M059J (cell line): ENCODE results near the gene SYNJ2. TPM values are rescaled to one million over a fixed set of nuclear protein-coding genes. Genes with fewer than 3 reads are reported as not detected.
A peak's percentile ranks its signal among the peaks of the same experiment; 100 is the strongest.

Experiments used
- DNase-seq: peaks from one replicate; pipeline ENCODE4 v3.0.0-alpha.2; 2012; ENCODE audit warnings: low read depth
- total RNA-seq: library from RNA; depleted of rRNA; stranded (reverse); fragments of >200 nt; shearing (Covaris generic); gene quantifications from 2 replicates; pipeline ENCODE4 v1.2.3, GENCODE V29; 2014

The SYNJ2 gene
- total RNA-seq, 1 experiment from 2014 or later, result 50.4 TPM

DNA sequence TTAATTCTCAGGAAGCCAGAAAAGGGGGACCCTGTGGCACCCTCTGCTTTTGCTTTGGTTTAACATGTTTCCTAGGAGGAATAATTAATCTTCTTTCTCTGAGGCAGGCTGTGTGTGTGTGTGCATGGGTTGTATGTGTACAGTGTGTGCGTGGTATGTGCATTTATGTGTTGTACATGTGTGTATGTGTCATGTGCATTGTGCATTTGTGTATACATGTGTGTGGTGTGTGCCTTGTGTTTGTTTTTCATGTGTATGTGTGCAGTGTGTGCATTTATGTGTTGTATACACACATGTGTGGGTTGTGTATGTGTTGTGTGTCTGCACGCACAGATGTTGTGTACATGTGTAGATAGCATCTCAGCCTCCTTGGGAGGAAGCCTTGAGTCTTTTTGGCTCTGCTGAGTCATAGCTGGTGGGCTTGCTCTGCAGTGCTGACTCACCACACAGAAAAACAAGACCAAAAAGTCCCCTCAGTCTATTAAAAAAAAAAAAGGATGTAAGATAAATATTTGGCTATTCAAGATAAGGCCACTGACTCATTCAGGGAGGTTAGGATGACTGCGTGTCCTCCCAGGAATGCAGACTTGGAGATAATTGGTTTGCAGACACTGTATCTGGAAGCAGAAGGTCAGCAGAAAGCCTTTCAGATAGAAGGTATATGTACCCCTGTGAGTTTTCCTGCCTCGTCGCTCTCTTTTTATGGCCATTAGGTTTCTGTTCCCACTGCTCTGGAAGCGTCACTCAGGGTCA, 58.6 kb downstream of the SYNJ2 start:
- peak; percentile 100 for DNase-seq

DNA sequence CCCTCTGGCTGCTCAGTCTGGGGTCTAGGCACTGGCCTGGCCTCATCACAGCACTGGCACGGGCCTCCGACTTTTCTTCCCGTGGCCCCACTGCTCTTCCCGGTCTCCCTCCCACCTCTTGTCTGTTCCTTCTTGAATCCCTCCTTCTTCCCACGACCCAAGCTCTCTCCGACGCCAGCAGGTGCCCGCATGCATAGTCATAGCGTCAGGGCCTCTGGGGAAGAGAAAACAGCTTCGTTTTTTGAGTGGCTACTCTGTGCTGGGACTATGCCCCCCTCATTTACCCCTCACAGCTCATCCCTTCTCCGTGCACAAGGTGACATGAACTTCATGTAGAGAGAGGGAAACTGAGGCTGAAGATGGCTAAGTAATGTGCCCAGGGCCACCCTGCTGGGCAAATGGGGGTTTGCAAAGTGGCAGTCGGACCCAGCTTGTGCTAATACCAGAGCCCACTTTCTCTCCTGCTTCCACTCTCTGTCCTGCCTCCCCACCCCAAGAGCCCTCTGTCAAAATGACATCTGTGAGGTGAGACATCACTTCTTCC, 59.2 kb downstream of the SYNJ2 start:
- no peak for DNase-seq

DNA sequence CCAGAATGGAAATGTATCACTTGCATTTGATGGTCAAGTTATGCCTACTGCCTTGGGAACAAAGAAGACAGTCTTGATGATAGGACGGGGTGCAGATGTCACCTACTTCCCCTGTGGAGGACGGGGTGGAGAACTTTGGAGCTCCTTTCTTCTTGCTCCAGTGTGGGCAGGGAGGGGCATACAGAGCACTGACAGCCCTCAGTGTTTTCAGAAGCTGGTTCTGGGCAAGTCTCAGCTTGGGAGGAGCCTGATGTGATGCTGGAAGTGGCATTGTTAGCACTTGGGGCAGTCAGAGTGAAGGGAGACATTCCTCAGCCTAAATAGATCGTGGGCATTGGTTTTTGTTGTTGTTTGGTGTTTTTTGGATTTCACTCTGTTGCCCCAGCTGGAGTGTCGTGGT, 59.7 kb downstream of the SYNJ2 start:
- DNase-seq, result peak; percentile 52

- DNase-seq, result no peak
These were observed 60.1 kb downstream of the SYNJ2 start for GRCh38 chr6:158041788-158042187.

- peak; percentile 96 for DNase-seq
These were observed 60.7 kb downstream of the SYNJ2 start for GRCh38 chr6:158042245-158042798.

GRCh38 chr6:158043008-158043407, 61.3 kb downstream of the SYNJ2 start:
- no peak for DNase-seq

DNA sequence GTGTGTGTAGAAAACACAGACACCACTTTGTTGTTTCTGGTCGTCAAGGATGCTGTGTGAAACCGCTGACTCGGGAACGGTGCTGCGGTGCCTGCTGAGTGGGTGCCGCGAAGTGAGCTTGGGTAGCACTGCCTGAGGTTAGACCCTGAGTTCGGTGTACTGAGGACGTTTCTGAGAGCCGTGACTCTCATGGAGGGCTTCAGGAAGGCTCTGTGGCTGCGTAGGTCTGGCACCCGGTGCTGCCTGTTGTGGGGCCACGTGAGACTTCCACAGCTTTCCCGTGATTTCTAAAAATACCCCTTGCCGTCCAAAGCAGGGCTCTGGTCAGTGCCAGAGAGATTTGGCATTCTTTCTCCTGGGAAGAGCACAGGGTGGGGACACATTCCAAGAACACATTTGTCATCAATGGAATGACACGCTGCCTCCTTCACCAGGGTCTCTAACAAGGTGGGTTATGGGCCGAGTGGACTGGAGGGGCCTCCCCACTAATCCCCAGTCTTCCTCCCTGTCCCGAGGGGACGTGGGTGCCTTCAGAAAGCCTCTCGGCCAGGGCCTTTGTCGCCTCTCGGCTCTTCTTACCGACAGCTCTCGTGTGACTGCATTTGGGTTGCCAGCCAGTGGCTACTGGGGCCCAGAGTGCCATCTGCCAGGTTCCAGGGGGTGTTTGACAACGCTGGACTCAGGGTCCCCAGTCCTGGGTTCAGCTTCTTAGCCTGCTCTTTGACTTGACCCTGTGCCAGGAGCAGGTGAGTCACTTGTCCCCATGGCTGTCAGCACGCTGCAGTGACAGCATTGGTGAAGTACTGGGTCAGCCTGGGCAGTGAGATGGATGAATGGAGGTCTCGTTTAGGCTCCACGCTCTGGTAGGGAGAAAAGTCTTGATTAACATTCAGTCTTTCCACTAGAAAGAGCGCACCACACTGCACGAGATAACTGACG, 62.2 kb downstream of the SYNJ2 start:
- no peak for DNase-seq

GRCh38 chr6:158044525-158044888, 62.8 kb downstream of the SYNJ2 start:
- DNase-seq, result no peak

GRCh38 chr6:158046201-158047126, 64.8 kb downstream of the SYNJ2 start:
- no peak for DNase-seq

GRCh38 chr6:158047127-158047518, 65.5 kb downstream of the SYNJ2 start:
- peak; percentile 71 for DNase-seq

DNA sequence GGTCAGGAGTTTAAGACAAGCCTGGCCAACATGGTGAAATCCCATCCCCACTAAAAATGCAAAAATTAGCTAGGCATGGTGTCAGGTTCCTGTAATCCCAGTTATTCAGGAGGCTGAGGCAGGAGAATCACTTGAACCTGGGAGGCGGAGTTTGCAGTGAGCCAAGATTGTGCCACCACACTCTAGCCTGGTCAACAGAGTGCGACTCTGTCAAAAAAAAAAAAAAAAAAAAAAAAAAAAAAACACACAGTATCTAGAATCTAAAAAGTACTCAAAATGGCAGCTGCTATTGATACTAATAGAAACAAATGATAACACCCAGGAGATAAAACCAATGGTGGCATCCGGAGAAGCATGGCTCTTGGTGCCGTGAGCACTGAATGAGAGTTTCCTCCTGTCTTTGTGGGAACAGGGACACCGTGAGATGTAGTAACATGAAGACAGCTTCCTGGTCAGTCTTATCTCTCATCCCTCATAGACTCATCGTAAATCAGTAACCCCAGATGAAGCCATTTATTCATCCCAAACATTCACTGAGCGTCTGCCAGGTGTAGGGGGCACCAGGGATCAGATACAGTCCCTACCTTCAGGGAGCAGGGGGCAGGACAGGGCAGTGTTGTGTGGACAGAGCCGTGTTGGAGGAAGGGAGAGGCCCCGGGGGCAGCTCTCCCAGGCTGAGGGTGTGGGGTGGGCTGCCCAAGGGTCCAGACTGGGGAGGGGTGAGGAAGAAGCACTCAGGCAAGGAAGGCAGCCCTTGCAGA, 66.1 kb downstream of the SYNJ2 start:
- DNase-seq, result no peak

GRCh38 chr6:158048589-158048988, 66.9 kb downstream of the SYNJ2 start:
- no peak for DNase-seq

GRCh38 chr6:158049055-158050028, 67.7 kb downstream of the SYNJ2 start:
- no peak for DNase-seq

- DNase-seq, result no peak
These were observed 68.6 kb downstream of the SYNJ2 start for GRCh38 chr6:158050107-158050735.

DNA sequence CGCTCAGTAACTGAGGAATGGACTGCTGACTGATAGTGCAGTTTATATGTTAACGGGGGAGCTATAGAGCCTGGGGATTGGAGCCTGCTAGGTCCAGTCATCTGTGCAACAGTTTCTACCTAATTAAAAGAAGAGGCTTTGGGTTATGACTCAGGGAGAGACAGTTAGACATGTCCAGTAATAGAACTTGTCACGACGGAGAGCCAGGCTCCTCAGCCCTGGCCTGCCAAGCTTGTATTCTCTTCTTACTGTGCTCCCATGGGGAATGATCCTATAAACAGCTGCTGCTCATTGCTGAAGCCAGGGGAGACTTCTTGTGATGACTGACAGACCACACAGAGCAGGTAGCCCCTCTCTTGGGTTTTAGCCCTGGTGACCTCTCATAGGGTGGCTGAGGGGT, 69.3 kb downstream of the SYNJ2 start:
- peak; percentile 45 for DNase-seq

DNA sequence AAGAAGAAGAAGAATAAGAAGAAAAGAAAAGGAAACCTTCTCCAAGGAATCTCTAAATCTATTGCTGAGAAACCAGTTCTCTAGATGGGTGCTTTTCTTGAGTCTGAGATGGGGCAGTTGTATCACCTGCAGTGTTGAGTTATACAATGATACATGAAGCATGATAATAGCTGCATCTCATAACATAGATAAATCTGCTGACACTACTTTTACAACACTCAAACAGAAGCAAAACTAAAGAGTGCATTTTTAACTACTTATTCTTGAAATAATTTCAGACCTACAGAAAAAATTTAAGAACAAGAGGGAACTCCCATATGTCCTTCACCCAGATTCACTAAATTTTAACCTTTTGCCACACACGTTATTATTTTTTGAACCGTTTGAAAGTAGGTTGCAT, 70.3 kb downstream of the SYNJ2 start:
- DNase-seq, result no peak

- DNase-seq, result no peak
These were observed 72.0 kb downstream of the SYNJ2 start for GRCh38 chr6:158053377-158054313.

DNA sequence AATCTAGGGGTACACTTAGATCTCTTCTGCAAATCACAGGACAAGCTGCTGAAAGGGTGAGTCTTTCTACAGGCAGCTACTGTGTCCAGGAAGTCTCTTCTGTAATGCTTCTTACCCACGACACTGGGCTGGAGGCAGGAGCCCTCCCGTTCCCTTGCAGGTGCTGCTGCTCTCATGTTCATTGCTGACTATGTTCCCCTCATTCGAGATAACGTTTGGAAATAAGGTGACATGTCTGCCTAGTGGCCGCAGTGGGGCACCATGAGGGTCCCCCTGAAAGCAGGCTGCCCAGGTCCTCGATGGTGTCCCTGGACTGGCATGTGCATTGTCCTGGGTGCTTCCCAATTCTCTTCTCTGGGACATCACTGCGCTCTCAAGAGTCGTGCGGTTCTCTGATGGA, 74.7 kb downstream of the SYNJ2 start:
- no peak for DNase-seq
